Amniotic stem cell (primary cell): ENCODE results near the gene PRAMEF20.

Experiments
- DNase-seq: peaks from one replicate; lab custom pipeline; 2025; lab: John Stamatoyannopoulos, UW

Gene PRAMEF20

GRCh38 chr1:13462682-13463081, 52.4 kb downstream of the PRAMEF20 start:
- DNase-seq = no peak

- no peak for DNase-seq
These were observed 55.3 kb downstream of the PRAMEF20 start for GRCh38 chr1:13465515-13465914.

- DNase-seq = no peak
These were observed 59.1 kb downstream of the PRAMEF20 start for GRCh38 chr1:13469343-13469742.
